Thyroid gland (tissue), 4 donors: ENCODE measurements around the gene IGSF6.

Experiments used
- CTCF ChIP-seq, 6 experiments: fragments of 200-600 bp in 3 of 6; fragments of 450-650 bp in 3 of 6; sonication (generic) in 3 of 6; IDR thresholded peaks; one replicate each; pipeline ENCODE4 v1.5.1; 2016 to 2019; ENCODE audit warnings: antibody characterized with exemption in 6 of 6, mild to moderate bottlenecking in 2 of 6, inconsistent platforms in 1 of 6, moderate library complexity in 1 of 6
- POLR2A ChIP-seq, 2 donors: fragments of 450-650 bp; IDR thresholded peaks; one replicate each; pipeline ENCODE4 v1.6.1; 2017; ENCODE audit warnings: antibody characterized with exemption in 2 of 2, mild to moderate bottlenecking in 2 of 2, moderate library complexity in 1 of 2

GRCh38 chr16:21611556-21612384 lies 40.6 kb downstream of the IGSF6 start:
- TF ChIP-seq CTCF (IDR thresholded peaks at IDR 0.05) (no peak), POLR2A (IDR thresholded peaks at IDR 0.05) (no peak)
